Tibial nerve (tissue), 4 donors: Measurements from ENCODE around the gene SPATS2. TPM values are rescaled to one million over a fixed set of nuclear protein-coding genes. Genes with fewer than 3 reads are reported as not detected.
"Not testable (repeated sequence)": the region's sequence is repeated elsewhere in the genome, so short reads cannot be mapped to it uniquely, and the experiment has no call there.

Experiments
- DNase-seq, 2 donors: peaks; one replicate each; pipeline ENCODE4 v3.0.0-alpha.2; 2019; ENCODE audit warnings: low spot score in 2 of 2
- H3K27ac ChIP-seq, 4 donors: fragments of 200-600 bp; sonication (generic) in 3 of 4; one replicate each; pipeline ENCODE4 v1.5.1; 2017 to 2019; ENCODE audit warnings: mild to moderate bottlenecking in 1 of 4
- H3K27me3 ChIP-seq, 2 donors: fragments of 200-600 bp; sonication (generic) in 1 of 2; one replicate each; pipeline versions ENCODE4 v1.5.1 to v1.6.0; 2017 to 2019
- H3K36me3 ChIP-seq, 3 donors: fragments of 200-600 bp; sonication (generic); one replicate each; pipeline ENCODE4 v1.5.1; 2018 to 2019
- H3K4me1 ChIP-seq, 4 donors: fragments of 200-600 bp; sonication (generic) in 3 of 4; one replicate each; pipeline ENCODE4 v1.5.1; 2017 to 2019
- H3K4me3 ChIP-seq, 4 donors: fragments of 200-600 bp; sonication (generic) in 3 of 4; one replicate each; pipeline ENCODE4 v1.5.1; 2017 to 2019; ENCODE audit warnings: mild to moderate bottlenecking in 1 of 4, moderate library complexity in 1 of 4
- H3K9me3 ChIP-seq, 4 donors: fragments of 200-600 bp; sonication (generic) in 3 of 4; one replicate each; pipeline ENCODE4 v1.5.1; 2017 to 2019
- EP300 ChIP-seq, 2 donors: sonication (generic); formaldehyde crosslinking; IDR thresholded peaks; one replicate each; pipeline ENCODE4 v1.6.1; 2017; ENCODE audit warnings: antibody characterized with exemption in 2 of 2, mild to moderate bottlenecking in 1 of 2
- POLR2A ChIP-seq, 2 donors: fragments of 450-650 bp; IDR thresholded peaks; one replicate each; pipeline ENCODE4 v1.6.1; 2017; ENCODE audit warnings: antibody characterized with exemption in 2 of 2, mild to moderate bottlenecking in 2 of 2, moderate library complexity in 2 of 2
- WGBS, 2 donors: methylation state at CpG; one replicate each; pipeline ENCODE4 v1.1.5; 2018; 5-methylcytosine and 5-hydroxymethylcytosine counted together
- total RNA-seq, 4 donors: library from RNA; depleted of rRNA; stranded (reverse); fragments of >200 nt; gene quantifications; one replicate each; pipeline ENCODE4 v1.1.0, GENCODE V29; 2016
- TF ChIP-seq, protein P1 (sequence below), 5 experiments: fragments of 200-600 bp in 3 of 5; fragments of 450-650 bp in 2 of 5; sonication (generic) in 3 of 5; IDR thresholded peaks; one replicate each; pipeline ENCODE4 v1.5.1; 2016 to 2019; ENCODE audit warnings: antibody characterized with exemption in 5 of 5, mild to moderate bottlenecking in 3 of 5, moderate library complexity in 2 of 5

The SPATS2 gene
- total RNA-seq, 4 donors from 2014 or later, result 5.9 to 14.7 (median 9.8) TPM

GRCh38 chr12:49332891-49333371, 34.3 kb upstream of the SPATS2 start:
- no peak for DNase-seq
- no peaks in the 10 kb centered on the region for H3K9me3 ChIP-seq
- H3K27ac ChIP-seq, result no peak overlapping the region
- TF ChIP-seq, protein P1, sequence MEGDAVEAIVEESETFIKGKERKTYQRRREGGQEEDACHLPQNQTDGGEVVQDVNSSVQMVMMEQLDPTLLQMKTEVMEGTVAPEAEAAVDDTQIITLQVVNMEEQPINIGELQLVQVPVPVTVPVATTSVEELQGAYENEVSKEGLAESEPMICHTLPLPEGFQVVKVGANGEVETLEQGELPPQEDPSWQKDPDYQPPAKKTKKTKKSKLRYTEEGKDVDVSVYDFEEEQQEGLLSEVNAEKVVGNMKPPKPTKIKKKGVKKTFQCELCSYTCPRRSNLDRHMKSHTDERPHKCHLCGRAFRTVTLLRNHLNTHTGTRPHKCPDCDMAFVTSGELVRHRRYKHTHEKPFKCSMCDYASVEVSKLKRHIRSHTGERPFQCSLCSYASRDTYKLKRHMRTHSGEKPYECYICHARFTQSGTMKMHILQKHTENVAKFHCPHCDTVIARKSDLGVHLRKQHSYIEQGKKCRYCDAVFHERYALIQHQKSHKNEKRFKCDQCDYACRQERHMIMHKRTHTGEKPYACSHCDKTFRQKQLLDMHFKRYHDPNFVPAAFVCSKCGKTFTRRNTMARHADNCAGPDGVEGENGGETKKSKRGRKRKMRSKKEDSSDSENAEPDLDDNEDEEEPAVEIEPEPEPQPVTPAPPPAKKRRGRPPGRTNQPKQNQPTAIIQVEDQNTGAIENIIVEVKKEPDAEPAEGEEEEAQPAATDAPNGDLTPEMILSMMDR (IDR thresholded peaks at IDR 0.05), result no peak
- TF ChIP-seq POLR2A (IDR thresholded peaks at IDR 0.05) (no peak), EP300 (IDR thresholded peaks at IDR 0.05) (no peak)
- H3K36me3 ChIP-seq, result no peaks in the 10 kb centered on the region
- peaks cover 4 to 68% of the 10 kb centered on the region in 2 donors for H3K27me3 ChIP-seq
- peak overlapping the region in 1 of 4 donors; percentile 17 for H3K4me3 ChIP-seq
- 29 to 34% methylated on average over 38 to 40 of the region's 40 CpGs for WGBS, 2 donors
- peaks cover 0 to 38% (median 10%) of the 10 kb centered on the region in 4 donors for H3K4me1 ChIP-seq

- Histone ChIP-seq H3K4me1 (peaks cover 0 to 41% (median 10%) of the 10 kb centered on the region in 4 donors), H3K27me3 (peaks cover 4 to 76% of the 10 kb centered on the region in 2 donors)
- not testable (repeated sequence) for H3K9me3 ChIP-seq, DNase-seq, H3K36me3 ChIP-seq, H3K27ac ChIP-seq, H3K4me3 ChIP-seq
- 47 to 55% methylated on average over 21 of the region's 21 CpGs for WGBS, 2 donors
These were observed 33.5 kb upstream of the SPATS2 start for GRCh38 chr12:49333778-49334177.

DNA sequence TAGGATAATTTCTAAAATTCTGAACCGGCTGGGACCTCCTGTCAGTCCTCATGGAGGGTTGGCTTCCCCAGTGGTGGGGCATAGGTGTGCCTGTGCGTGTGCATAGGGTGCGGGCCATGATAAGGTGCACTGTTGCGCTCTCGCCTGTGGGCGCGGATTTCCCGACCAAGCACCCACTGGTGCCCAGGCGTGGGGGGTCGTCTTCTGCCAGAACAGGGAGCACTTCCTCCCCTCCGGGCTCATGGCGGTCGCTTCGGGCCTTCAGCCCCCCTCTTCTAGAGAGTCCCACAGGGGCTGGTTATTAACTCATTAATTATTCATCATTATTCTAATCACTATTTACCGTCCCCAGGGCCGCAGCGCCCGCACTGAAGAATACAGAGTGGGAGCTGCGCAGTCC, 33.0 kb upstream of the SPATS2 start:
- H3K4me3 ChIP-seq, result no peak overlapping the region
- H3K36me3 ChIP-seq, result no peaks in the 10 kb centered on the region
- TF ChIP-seq, protein P1 (IDR thresholded peaks at IDR 0.05), result no peak
- no peak for TF ChIP-seq POLR2A (IDR thresholded peaks at IDR 0.05)
- 41 to 45% methylated on average over 19 of the region's 19 CpGs for WGBS, 2 donors
- H3K9me3 ChIP-seq, result no peaks in the 10 kb centered on the region
- no peak overlapping the region for H3K27ac ChIP-seq
- H3K4me1 ChIP-seq, result peaks cover 0 to 41% (median 10%) of the 10 kb centered on the region in 4 donors
- peaks cover 4 to 80% of the 10 kb centered on the region in 2 donors for H3K27me3 ChIP-seq
- DNase-seq, result no peak

- H3K27me3 ChIP-seq, result peaks cover 4 to 84% of the 10 kb centered on the region in 2 donors
- DNase-seq, result no peak
- no peaks in the 10 kb centered on the region for H3K36me3 ChIP-seq
- H3K9me3 ChIP-seq, result no peaks in the 10 kb centered on the region
- TF ChIP-seq, protein P1 (IDR thresholded peaks at IDR 0.05), result no peak
- TF ChIP-seq POLR2A (IDR thresholded peaks at IDR 0.05), result no peak
- no peak for TF ChIP-seq EP300 (IDR thresholded peaks at IDR 0.05)
- 48 to 53% methylated on average over 12 of the region's 12 CpGs for WGBS, 2 donors
- no peak overlapping the region for H3K4me3 ChIP-seq
- no peak overlapping the region for H3K27ac ChIP-seq
- H3K4me1 ChIP-seq, result peaks cover 0 to 41% (median 10%) of the 10 kb centered on the region in 4 donors
These were observed 32.6 kb upstream of the SPATS2 start for GRCh38 chr12:49334681-49335080.

GRCh38 chr12:49335118-49335954, 31.9 kb upstream of the SPATS2 start:
- Histone ChIP-seq H3K4me1 (peaks cover 0 to 41% (median 10%) of the 10 kb centered on the region in 4 donors), H3K9me3 (no peaks in the 10 kb centered on the region), H3K36me3 (no peaks in the 10 kb centered on the region), H3K27me3 (peaks cover 4 to 88% of the 10 kb centered on the region in 2 donors), H3K4me3 (no peak overlapping the region), H3K27ac (no peak overlapping the region)
- no peak for DNase-seq
- TF ChIP-seq, protein P1 (IDR thresholded peaks at IDR 0.05), result no peak
- TF ChIP-seq POLR2A (IDR thresholded peaks at IDR 0.05) (no peak), EP300 (IDR thresholded peaks at IDR 0.05) (no peak)
- 53 to 69% methylated on average over 16 of the region's 16 CpGs for WGBS, 2 donors
